ENCODE results near the gene UMAD1.

Gene UMAD1

DNA sequence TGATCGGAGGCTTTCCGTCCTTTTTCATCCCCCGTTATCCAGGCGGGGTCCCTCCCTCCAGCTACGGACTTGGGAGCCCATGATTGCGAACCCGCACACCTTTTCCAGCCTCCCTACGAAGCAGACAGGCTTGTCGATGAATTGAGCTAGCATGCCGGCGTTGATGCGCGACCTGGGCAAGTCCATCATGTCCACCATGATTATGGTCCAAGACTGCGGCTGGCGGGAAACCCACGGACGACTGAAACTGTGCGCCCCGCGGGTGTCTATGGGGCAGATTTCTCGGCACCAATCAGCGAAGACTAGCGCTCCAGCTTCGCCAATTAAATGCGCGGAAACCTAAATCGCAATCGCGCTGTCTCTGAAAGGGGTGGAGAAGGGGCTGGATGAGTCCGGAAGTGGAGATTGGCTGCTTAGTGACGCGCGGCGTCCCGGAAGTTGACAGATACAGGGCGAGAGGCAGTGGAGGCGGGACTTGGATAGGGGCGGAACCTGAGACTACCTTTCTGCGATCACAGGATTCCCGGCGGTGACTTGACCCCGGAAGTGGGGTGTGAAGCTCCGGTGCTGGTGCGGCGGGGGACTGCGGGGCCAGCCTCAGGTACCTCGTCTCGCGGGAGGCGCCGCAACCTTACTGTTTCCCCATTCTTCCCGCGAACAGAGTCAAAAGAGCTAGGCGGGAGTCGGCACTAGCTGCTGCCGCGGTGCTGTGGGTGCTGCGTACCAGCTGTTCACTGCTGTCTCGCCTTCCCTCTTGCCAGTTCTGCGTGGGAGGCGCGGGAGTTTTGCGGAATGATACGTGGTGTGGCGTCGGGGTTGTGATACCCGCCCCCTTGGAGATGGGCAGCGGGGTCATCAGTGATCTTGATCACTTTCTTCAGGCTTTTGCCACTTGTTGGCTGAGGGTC, at the start of gene UMAD1:
UMAD1 (plus strand) TSS at position 532 of the 908 bp plus-strand sequence. CDS start 32,620 bp downstream, outside the sequence.
- DNase-seq: peak; percentile 100

DNA sequence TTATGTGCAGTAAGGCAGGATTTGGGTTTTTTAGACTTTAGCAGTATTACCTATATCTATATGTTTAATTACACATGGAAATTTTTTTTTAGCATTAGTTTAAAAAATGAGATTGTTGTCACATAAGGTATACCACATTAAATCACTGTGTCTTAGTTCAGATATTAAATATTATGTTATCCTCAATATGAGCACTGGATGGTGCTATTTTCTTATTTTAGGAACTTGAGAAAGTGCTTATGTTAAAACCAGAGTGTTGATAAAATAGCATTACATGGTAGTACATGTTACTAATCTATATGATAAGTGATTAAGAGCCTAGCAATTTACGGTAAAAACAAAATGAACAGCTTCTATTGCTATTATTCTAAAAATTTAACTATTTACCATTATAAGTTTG, 45.1 kb upstream of the UMAD1 start:
- no peak for DNase-seq

DNA sequence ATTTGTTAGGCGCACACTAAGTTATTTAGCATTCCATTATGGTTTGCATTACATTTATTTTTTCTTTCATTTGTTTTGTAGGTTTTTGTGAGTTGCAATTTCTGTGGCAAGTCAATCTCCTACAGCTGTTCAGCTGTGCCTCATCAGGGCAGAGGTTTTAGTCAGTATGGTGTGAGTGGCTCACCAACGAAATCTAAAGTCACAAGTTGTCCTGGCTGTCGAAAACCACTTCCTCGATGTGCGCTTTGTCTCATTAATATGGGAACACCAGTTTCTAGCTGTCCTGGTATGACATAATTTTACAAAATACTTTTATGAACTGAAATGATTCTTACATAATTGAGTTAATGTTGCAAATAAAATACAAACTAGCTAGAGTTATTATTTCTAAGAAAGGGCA, 44.4 kb upstream of the UMAD1 start:
- DNase-seq: no peak

DNA sequence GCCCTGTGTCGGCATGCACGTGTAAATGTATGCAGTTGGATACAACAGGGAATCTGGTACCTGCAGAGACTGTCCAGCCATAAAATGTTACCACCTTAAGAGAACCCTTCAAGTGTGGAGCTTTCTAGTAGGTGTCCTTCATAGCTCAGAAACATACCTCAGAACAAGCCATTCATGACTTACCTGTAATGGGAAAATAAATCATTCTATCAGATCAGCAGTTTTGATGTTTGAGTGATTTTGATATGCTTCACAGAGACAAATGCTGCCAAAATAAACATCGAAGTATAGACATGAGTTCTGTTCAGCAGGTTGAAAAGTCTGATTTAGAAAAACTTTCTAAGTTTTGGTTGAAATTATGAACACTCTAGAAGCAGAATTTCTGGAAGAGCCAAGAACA, 33.5 kb upstream of the UMAD1 start:
- DNase-seq: no peak

DNA sequence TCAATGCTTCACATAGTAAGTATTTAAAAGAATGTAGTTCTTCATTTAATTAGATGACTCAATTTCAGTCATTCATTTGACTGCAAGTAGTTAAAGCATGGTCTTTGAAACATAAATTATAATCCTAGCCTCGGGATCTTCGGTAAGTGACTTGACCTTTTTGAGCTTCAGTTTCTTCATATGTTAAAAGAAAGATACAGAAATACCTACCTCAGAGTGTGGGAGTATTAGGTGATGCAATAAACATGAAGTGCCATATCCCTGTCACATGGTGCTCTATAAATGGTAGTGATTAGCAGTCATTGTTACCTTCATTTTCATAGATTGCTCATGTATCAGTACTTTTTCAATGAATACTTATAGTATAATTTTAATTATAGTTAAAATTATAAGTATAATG, 31.2 kb upstream of the UMAD1 start:
- DNase-seq: no peak

DNA sequence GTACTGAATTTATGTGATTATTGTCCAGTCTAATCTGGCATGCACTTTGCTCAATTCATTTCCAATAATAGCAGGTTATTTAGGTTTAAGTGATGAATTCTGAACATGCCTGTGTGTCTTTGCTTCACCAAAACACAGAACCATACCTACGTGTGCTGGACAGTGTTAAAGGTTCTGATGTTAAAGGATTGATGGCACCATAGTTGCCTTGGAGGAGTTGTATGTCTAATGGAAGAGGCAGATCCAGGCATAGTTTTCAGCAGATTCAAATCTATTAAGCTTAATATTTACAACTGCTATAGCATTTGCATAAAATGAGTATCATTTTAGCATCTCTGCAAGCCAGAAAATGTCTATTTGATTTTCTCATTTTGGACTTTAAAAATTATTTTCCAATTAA, 28.0 kb upstream of the UMAD1 start:
- DNase-seq: no peak

DNA sequence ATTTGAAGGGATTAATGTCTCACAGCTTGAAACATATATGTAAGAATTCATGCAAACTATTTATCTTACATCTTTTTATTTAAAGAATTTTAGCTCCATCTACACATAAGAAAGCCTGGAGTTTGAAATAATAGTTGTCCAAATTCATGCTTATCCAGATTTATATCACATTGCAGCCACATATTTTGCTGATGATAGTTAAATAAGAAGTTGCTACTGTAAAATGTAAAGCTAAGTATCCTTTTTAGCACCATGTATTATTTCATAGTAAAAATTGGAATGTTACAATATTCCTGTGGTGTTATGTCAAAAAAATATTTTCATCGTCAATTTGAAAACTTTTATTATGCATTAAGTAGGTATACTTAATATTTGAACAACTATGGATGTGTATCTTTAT, 27.3 kb upstream of the UMAD1 start:
- DNase-seq: no peak

DNA sequence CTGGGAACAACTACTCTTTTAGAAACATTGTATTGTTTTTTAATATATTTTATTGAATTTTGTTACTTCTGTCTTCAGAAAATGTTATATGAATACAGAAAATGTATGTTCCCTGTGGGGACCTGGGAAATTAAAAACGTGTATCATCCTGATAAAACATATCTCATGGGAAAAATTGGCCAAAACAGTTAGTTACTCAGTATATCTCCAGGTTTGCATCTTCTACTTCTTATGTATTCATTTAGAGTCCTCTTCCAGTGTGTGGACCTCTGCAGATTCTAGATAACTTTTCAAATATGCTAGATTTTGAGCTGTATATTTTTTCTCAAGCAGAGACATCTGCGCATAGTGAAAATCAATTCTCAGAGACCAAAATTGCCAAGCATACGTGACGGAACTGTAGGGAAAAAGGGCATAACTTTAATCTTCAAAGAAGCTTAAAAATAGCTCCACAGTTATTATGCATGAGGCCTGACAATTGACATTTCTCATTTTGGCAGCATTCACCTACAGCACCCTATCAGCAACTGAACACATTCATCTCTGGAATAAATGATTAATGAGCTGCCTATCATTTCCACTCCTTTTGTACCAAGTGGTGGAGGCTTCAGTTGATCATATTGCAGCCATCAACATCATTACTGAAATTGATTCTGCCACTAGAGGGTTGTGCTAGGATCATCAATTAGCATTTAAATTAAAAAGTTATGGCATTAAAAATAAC, 26.4 kb upstream of the UMAD1 start:
- no peak for DNase-seq

DNA sequence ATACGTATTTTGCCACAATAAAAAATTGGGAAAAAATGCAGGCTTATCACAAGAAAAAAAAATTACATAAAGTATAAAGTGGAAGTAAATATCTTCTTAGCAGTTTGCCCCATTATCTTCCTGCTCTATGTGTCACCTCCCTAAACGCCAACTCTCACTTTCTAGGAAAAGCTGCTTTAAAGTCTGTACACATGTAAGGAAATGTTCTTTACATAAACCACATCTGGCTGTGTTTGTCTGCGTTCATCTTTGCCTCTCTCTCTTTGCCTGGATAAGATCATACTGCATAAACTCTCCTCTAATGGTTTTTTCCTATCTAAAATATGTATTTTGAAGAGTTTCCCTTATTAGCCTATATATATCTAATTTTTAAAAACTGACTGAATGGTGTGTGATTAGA, 23.0 kb upstream of the UMAD1 start:
- DNase-seq: no peak

DNA sequence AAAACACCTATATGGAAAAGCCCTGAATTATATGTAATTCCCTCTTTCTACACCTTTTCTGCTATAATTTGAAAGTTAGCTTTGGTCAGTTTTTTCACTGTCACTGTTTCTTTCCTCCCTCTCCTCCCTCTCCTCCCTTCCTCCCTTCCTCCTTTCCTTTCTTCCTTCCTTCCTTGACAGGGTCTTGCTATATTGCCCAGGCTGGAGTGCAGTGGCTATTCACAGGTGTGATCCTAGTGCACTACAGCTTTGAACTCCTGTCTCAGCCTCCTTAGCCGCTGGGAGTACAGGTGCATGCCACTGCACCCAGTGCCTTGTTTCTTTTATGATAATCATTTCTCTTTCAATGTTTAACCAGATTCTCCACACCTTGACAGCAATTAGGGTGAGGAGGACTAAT, 22.1 kb upstream of the UMAD1 start:
- no peak for DNase-seq

DNA sequence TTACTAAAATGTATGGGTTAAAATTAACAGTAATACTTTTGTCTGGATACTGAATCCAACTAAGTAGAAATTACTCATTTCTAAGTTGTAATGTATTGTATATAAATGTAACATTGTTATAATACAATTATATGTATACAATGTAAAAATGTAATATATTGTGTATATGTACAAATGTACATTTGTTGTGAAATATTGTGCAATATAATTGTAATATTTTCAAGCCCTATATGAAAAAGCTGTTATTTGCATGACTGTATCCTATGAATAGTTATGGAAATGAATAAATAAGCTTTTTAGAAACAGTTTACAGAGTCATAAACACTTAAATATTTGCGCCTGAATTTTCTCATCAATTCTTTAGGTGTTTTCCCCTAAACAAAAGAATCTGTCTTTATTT, 20.3 kb upstream of the UMAD1 start:
- DNase-seq: no peak

DNA sequence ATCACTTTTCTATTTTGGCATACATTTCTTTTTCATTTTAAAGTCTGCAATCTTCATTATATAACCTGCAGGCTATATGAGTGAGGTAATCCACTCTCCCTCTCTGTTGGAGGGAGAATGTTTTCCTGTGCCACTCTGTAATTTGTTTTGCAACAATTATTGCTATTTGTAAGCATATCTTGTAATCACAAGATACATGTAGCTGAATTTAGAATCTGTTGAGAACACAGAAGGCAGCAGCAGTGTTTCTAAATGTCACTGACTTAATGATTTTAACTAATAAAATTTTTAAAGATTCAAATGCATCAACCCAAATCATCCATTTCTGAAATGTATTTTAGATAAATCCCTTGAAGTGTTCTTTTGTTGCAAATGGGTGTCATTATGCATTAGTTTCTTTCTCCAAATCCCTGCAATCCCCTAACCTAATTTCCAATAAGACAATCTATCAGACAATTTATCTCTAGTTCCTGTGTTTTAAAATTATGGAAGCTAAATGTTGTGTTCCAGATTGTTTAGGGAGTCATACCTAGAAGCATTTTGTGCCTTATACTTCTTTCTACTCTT, 19.8 kb upstream of the UMAD1 start:
- no peak for DNase-seq

DNA sequence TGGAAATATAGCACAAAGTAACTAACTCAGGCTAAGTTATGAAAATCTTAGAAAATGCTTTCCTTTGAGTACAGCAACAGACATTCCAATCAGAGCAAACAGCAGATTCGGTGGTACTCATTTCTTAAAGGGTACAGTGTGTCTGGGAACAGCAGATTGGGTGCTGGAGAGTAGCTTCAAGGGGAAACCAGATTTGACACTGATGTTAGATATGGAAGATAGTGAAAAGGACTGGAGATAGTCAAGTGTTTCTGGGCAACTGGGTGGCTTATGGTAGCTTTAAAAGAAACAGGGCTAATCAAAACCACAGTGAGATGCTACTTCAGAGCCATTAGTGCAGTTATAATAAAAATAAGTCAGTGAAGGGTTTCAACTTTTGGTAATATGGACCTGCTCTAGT, 12.1 kb upstream of the UMAD1 start:
- no peak for DNase-seq

DNA sequence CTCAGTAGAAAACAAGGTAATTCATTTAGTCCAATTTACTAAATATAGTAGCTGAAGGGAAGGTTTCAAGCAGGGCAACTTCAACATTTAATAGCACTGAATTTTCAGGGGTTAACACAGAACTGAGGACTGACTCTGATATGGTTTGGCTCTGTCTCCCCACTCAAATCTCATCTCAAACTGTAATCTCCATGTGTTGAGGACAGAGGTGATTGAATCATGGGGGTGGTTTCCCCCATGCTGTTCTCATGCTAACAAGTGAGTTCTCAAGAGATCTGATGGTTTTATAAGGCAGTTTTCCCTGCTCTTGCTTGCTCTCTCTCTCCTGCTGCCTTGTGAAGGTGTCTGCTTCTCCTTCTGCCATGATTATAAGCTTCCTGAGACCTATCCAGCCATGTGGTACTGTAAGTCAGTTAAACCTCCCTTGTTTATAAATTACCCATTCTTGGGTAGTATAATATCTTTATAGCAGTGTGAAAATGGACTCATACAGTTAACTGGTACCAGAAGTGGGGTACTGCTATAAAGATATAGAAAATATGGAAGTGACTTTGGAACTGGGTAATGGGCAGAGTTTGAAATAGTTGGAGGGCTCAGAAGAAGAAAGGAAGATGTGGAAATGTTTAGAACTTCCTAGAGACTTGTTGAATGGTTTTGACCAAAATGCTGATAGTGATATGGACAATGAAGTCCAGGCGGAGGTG, 9.8 kb upstream of the UMAD1 start:
- no peak for DNase-seq

DNA sequence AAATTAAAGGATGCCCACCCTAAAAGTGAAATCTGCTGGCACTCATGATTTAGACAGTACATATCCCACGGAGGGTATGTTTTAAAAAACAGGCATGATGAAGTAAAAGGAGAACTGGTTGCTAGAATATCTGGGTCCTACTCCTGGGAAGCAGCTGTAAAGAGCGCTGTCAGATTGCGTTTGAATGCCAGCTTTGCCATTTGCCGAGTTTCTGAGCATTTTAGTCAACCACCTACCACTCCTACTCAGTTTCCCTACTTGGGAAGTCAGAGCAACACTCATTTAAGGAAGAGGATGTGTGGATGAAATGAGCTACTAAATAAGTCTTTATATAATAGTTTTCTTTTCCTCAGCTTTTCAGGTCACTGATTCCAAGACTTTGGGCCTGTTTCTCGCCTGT, 1.1 kb upstream of the UMAD1 start:
- no peak for DNase-seq

DNA sequence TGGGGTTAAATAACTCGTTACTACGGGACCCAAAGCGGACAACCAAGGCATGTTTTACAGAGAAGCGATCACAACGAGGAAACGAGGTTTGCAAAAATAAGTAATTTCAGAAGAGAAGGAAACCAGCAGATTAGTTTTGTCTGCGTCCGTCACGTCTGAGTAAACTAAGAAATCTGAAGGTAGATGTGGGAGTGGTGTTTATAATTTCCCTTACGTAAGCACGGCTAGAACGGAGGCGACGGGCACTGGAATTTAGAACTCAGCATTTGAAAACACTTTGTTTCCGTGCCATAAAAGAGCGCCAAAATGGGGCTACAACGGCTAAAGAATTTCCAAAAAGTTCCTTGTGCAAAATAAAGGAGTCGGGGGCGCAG, 718 bp upstream of the UMAD1 start:
- DNase-seq: no peak

DNA sequence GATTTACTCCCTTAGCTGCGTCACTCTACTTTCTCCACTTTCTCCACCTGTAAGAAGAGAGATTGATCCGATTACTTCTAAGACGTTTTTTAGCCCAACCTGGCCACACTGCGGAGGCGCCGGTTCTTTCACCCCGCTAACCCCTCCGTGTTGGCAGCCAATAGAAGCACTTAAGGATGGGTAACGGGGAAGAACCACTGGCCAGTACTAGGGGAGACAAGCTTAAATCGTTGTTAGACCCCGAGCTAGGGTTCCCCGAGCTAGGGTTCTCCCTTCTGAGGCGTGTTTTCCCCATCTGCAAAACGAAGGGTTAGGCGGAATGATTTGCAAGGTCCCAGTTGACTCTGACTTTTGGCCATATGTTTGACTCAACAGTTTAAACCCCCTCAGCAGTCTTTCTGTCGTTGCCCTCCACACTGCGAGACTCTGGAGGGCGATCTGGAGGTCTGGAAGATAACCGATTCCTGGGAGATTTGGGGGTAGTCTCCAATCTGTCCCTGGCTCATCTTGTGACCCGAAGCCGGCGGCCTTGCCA, 644 bp downstream of the UMAD1 start:
- DNase-seq: peak; percentile 70

DNA sequence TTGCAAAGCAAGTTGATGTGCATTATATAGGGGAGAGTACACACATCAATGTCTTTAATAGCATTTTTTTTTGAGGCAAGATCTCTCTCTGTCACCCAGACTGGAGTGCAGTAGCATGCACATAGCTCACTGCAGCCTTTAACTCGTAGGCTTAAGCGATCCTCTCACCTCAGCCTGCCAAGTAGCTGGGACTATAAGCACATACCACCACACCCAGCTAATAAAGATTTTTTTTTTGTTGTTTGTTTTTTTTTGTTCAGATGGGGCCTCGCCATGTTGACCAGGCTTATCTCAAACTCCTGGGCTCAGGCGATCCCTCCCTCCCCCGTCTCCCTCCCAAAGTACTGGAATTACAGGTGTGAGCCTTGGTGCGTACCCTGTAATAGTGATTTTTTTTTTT, 1.5 kb downstream of the UMAD1 start:
- DNase-seq: no peak

DNA sequence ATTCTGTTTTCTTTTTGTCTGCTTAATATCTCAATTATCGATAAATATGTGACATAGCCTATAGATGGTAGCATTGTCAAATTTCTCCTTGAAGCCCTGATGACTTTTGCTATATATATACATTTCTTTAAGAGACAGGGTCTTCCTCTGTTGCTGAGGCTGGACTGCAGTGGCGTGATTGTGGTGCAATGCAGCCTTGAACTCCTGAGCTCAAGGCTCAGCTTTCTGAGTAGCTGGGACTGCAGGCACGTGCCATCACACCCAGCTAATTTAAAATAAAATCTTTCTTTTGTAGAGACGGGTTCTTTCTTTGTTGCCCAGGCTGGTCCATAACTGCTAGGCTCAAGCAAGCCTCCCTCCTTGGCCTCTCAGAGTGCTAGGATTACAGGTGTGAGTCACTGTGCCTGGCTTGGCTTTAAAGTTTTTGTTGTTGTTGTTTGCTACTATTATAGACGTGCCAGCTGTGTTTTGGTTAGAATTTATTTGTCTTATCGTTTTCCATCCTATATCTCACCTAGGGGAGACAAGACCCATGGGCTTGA, 7.0 kb downstream of the UMAD1 start:
- no peak for DNase-seq

DNA sequence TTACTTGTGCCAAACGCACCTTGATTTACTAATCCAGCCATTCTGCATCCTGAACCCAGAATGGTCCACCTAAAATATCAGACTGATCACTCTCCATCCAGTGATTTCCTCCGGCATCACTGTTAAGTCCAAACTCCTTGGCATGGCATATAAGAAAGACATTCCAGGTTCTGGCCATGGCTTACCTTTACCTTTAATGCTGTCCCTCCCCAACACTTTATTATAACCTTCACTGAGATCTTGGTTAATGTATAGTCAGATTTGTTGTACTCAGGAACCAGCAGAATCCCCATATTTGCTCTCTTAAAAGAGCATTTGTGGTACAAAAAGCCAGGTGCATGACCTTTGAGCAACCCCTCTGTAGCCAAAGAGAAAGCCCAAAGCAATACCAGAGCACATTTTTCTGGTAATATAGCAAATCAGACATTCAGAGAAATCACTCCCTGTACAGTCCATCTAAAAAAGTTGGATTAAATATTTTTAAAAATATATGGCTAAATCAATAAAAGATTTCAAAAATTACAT, 10.2 kb downstream of the UMAD1 start:
- no peak for DNase-seq

DNA sequence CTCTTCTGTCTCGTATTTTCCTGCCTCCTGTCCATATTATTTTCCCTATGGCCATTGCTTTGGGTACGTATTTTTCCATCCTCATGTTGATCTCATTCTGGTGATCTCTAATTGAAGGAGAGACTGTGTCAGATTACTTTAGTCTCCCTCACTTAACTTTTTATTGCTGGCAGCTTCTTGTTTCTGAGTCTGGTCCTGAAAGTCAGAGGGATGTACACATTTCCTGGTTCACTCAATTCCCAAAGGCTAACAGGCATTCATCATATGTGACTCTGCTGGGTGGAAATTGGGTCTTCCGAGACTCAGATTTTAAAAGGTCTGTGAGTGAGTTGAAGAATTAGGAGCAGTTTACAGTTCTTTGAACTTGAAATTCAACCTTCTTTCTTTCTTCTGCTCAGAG, 10.9 kb downstream of the UMAD1 start:
- no peak for DNase-seq

DNA sequence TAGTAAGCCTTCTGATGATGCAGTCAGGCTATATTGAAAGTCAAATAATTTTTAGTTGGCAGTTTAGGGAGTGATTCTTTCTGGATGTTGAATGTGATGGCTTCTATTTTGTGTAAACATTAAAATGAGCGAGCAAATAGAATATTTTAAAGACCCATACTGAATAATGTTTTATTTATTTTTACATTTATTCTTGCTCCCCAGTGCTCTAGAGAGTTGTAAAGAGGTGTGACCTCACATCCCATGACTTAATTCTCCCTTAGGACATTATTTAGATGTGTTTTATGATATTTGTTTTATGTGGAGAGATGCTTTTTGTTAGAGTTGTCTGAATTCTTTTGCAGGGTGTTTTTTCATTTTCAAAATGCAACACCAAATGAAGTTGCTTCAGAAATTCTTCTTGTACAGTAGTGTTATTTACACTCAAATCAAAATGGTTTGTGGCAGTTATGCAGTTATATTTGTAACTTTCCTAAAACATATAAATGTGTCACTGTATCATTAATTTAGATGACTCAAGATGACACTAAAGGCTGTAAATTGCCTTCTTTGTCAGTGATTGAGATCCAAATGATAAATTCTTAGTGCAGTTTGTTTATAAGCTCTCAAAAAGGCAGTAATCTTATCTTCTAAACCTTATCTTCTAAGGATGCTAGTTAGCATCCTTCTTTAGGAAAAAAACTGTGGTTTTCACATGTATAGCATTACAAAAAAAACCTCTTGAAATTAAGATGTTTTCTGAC, 12.4 kb downstream of the UMAD1 start:
- no peak for DNase-seq

All from NCI-H1417 treated with DMSO at 0.1 percent for 48 hours (cell line).